Upper lobe of left lung (tissue), 4 donors: ENCODE results near the gene SIGLEC7.

Experiments used
- CTCF ChIP-seq, 6 experiments: fragments of 450-650 bp in 4 of 6; fragments of 200-600 bp in 2 of 6; sonication (generic) in 2 of 6; IDR thresholded peaks; one replicate each; pipeline ENCODE4 v1.5.1; 2016 to 2019; ENCODE audit warnings: antibody characterized with exemption in 6 of 6
- POLR2A ChIP-seq, 4 donors: fragments of 450-650 bp; IDR thresholded peaks; one replicate each; pipeline ENCODE4 v1.5.1; 2016 to 2017; ENCODE audit warnings: antibody characterized with exemption in 4 of 4, mild to moderate bottlenecking in 2 of 4
- POLR2AphosphoS5 ChIP-seq, 2 donors: sonication (generic); formaldehyde crosslinking; IDR thresholded peaks; one replicate each; pipeline ENCODE4 v1.5.1; 2017; ENCODE audit warnings: antibody characterized with exemption in 2 of 2

- TF ChIP-seq CTCF (IDR thresholded peaks at IDR 0.05) (no peak), POLR2A (IDR thresholded peaks at IDR 0.05) (peak in 1 of 4 donors; percentile 59), POLR2AphosphoS5 (IDR thresholded peaks at IDR 0.05) (peak; percentile 79 to 81)
These were observed 3.5 kb upstream of the SIGLEC7 start for GRCh38 chr19:51138549-51138979.
